Hypothalamus (tissue), 51 donors: ENCODE measurements around the gene LFNG.

Source experiments
- DNase-seq, 51 donors: peaks; one replicate each; lab custom pipeline; 2025; lab: John Stamatoyannopoulos, UW

The LFNG gene

GRCh38 chr7:2514473-2515423 is 4.8 kb upstream of the LFNG start:
- no peak for DNase-seq

- DNase-seq = no peak
Measured at GRCh38 chr7:2515424-2516193, 4.0 kb upstream of the LFNG start.

- DNase-seq = no peak
Measured at GRCh38 chr7:2516194-2516555, 3.4 kb upstream of the LFNG start.

- no peak for DNase-seq
Measured at GRCh38 chr7:2517026-2517425, 2.5 kb upstream of the LFNG start.

- peak in 1 of 51 donors; percentile 28 for DNase-seq
Measured at GRCh38 chr7:2517678-2518507, 1.7 kb upstream of the LFNG start.

GRCh38 chr7:2518737-2519118 is 846 bp upstream of the LFNG start:
- DNase-seq = no peak

GRCh38 chr7:2520131-2520760 is 672 bp downstream of the LFNG start:
- DNase-seq = peak in 8 of 51 donors; percentile 15 to 41 (median 30)

GRCh38 chr7:2520761-2521290 is 1.3 kb downstream of the LFNG start:
- DNase-seq = peak in 1 of 51 donors; percentile 18

GRCh38 chr7:2521341-2521745 is 1.8 kb downstream of the LFNG start:
- peak in 1 of 51 donors; percentile 41 for DNase-seq

- DNase-seq = peak in 12 of 51 donors; percentile 25 to 51 (median 34)
Measured at GRCh38 chr7:2521952-2522591, 2.5 kb downstream of the LFNG start.

- peak in 1 of 51 donors; percentile 16 for DNase-seq
Measured at GRCh38 chr7:2522780-2523433, 3.3 kb downstream of the LFNG start.

GRCh38 chr7:2523461-2523936 is 3.9 kb downstream of the LFNG start:
- peak in 4 of 51 donors; percentile 51 to 74 (median 62) for DNase-seq

GRCh38 chr7:2523941-2524807 is 4.6 kb downstream of the LFNG start:
- DNase-seq = peak; percentile 24 to 95 (median 82)

- peak in 2 of 51 donors; percentile 18 to 26 for DNase-seq
Measured at GRCh38 chr7:2524808-2525657, 5.5 kb downstream of the LFNG start.

GRCh38 chr7:2525658-2526630 is 6.4 kb downstream of the LFNG start:
- DNase-seq = peak in 2 of 51 donors; percentile 9 to 49
